IMR-90 (cell line): ENCODE measurements around the gene RASL11B. TPM values are rescaled to one million over a fixed set of nuclear protein-coding genes. Genes with fewer than 3 reads are reported as not detected.

ENCODE experiments used
- ATAC-seq: fragments of 200-7000 bp; cut with Tn5 transposase; 2 replicates; pipeline ENCODE4 v1.9.1; 2020; ENCODE audit warnings: low read depth, mild to moderate bottlenecking, moderate library complexity
- BruUV-seq: library from RNA; stranded (reverse); fragments of 400-500 nt; replicated peaks from 2 replicates; lab custom pipeline; 2021; lab: Mats Ljungman, UMichigan
- CTCF ChIA-PET: fragments of 300-600 bp; formaldehyde crosslinking; extraction: SDS; loops from one replicate; lab custom pipeline; 2021; ENCODE audit warnings: antibody characterized with exemption; lab: Yijun Ruan, JAX
- POLR2A ChIA-PET: fragments of 300-600 bp; sonication (Branson Sonifier 250); formaldehyde crosslinking; loops from one replicate; lab custom pipeline; 2022; ENCODE audit warnings: antibody characterized with exemption; ENCODE audit not compliant: unreplicated experiment; lab: Charles Lee
- DNase-seq: peaks from one replicate; pipeline ENCODE4 v3.0.0; 2013
- H2AFZ ChIP-seq: replicated peaks from 2 replicates; pipeline ENCODE3; 2013; ENCODE audit warnings: low read length, mild to moderate bottlenecking; ENCODE audit not compliant: poor library complexity
- H2AK5ac ChIP-seq: 2 replicates; pipeline ENCODE4 v1.6.1; 2013; ENCODE audit warnings: low read depth, low read length, inconsistent platforms
- H2AK9ac ChIP-seq: replicated peaks from 2 replicates; pipeline ENCODE3; 2013; ENCODE audit warnings: mild to moderate bottlenecking, low read depth, low read length, moderate library complexity; ENCODE audit not compliant: poor library complexity
- H2BK120ac ChIP-seq: 2 replicates; pipeline ENCODE4 v1.6.1; 2013; ENCODE audit warnings: low read depth, low read length, inconsistent platforms
- H2BK15ac ChIP-seq: 3 replicates; pipeline ENCODE4 v1.6.1; 2013; ENCODE audit warnings: low read depth, low read length, inconsistent platforms
- H2BK20ac ChIP-seq: 2 replicates; pipeline ENCODE4 v1.6.1; 2013; ENCODE audit warnings: low read depth, mild to moderate bottlenecking, inconsistent platforms, low read length, moderate library complexity
- H2BK5ac ChIP-seq: 2 replicates; pipeline ENCODE4 v1.6.1; 2013; ENCODE audit warnings: mild to moderate bottlenecking, low read depth, low read length, inconsistent platforms; ENCODE audit not compliant: poor library complexity, severe bottlenecking
- H3K14ac ChIP-seq: replicated peaks from 2 replicates; pipeline ENCODE4 v1.6.1; 2013; ENCODE audit warnings: low read depth, low read length, inconsistent platforms
- H3K18ac ChIP-seq: 2 replicates; pipeline ENCODE4 v1.6.1; 2013; ENCODE audit warnings: low read depth, low read length, control low read depth
- H3K23ac ChIP-seq: 2 replicates; pipeline ENCODE4 v1.6.1; 2013; ENCODE audit warnings: low read depth, low read length, inconsistent platforms
- H3K27ac ChIP-seq: 2 replicates; pipeline ENCODE4 v1.5.1; 2013; ENCODE audit warnings: mild to moderate bottlenecking, control low read depth, low read length; ENCODE audit not compliant: insufficient read depth
- H3K27me3 ChIP-seq: 2 replicates; pipeline ENCODE4 v1.6.1; 2013; ENCODE audit warnings: low read length; ENCODE audit not compliant: control insufficient read depth, insufficient read depth
- H3K36me3 ChIP-seq: 2 replicates; pipeline ENCODE4 v1.6.1; 2013; ENCODE audit warnings: low read length, mixed read lengths; ENCODE audit not compliant: control insufficient read depth, insufficient read depth
- H3K4ac ChIP-seq: 2 replicates; pipeline ENCODE4 v1.6.1; 2013; ENCODE audit warnings: low read depth, low read length, inconsistent platforms
- H3K4me1 ChIP-seq: 2 replicates; pipeline ENCODE4 v1.6.1; 2013; ENCODE audit warnings: low read length, mixed read lengths; ENCODE audit not compliant: control insufficient read depth, insufficient read depth
- H3K4me2 ChIP-seq: 2 replicates; pipeline ENCODE4 v1.6.1; 2013; ENCODE audit warnings: low read depth, mild to moderate bottlenecking, control low read depth, low read length, moderate library complexity
- H3K4me3 ChIP-seq: 2 replicates; pipeline ENCODE4 v1.5.1; 2013; ENCODE audit warnings: low read depth, mild to moderate bottlenecking, control low read depth, low read length, moderate library complexity; ENCODE audit not compliant: insufficient read depth
- H3K56ac ChIP-seq: 2 replicates; pipeline ENCODE4 v1.6.1; 2013; ENCODE audit warnings: low read length, inconsistent platforms; ENCODE audit not compliant: insufficient read depth; ENCODE audit errors: extremely low read depth
- H3K79me1 ChIP-seq, 2 experiments: 2 replicates each; pipeline ENCODE4 v1.6.1; 2013; ENCODE audit warnings: low read length in 2 of 2, inconsistent platforms in 1 of 2, low read depth in 1 of 2
- H3K9ac ChIP-seq: 2 replicates; pipeline ENCODE4 v1.6.1; 2013; ENCODE audit warnings: low read depth, low read length, control low read depth
- H3K9me1 ChIP-seq: 2 replicates; pipeline ENCODE4 v1.6.1; 2013; ENCODE audit warnings: low read length, inconsistent platforms; ENCODE audit not compliant: insufficient read depth
- H3K9me3 ChIP-seq: 2 replicates; pipeline ENCODE4 v1.6.1; 2013; ENCODE audit warnings: low read length; ENCODE audit not compliant: control insufficient read depth, insufficient read depth
- H4K20me1 ChIP-seq: 2 replicates; pipeline ENCODE4 v1.6.1; 2013; ENCODE audit warnings: low read length, inconsistent platforms; ENCODE audit not compliant: insufficient read depth
- H4K5ac ChIP-seq: 2 replicates; pipeline ENCODE4 v1.6.1; 2013; ENCODE audit warnings: mild to moderate bottlenecking, low read depth, low read length, control low read depth
- H4K8ac ChIP-seq, 2 experiments: 2 replicates each; pipeline ENCODE4 v1.6.1; 2013; ENCODE audit warnings: low read depth in 2 of 2, low read length in 2 of 2, control low read depth in 1 of 2, inconsistent platforms in 1 of 2
- H4K91ac ChIP-seq: 2 replicates; pipeline ENCODE4 v1.6.1; 2013; ENCODE audit warnings: low read depth, low read length, inconsistent platforms; ENCODE audit not compliant: insufficient read depth
- BHLHE40 ChIP-seq: fragments of 150-350 bp; IDR thresholded peaks from 2 replicates; pipeline ENCODE4 v1.6.1; 2016; ENCODE audit warnings: mild to moderate bottlenecking, low read depth, low read length
- CEBPB ChIP-seq: IDR thresholded peaks from 2 replicates; pipeline ENCODE4 v1.6.1; 2012; ENCODE audit warnings: low read depth, low read length, improper control_type of control experiment
- CHD1 ChIP-seq: IDR thresholded peaks from 2 replicates; pipeline ENCODE4 v1.6.1; 2012; ENCODE audit warnings: low read depth, low read length, improper control_type of control experiment
- FOS ChIP-seq: fragments of 150-350 bp; IDR thresholded peaks from 2 replicates; pipeline ENCODE4 v1.6.1; 2016; ENCODE audit warnings: low read depth, low read length
- MAFK ChIP-seq: IDR thresholded peaks from 2 replicates; pipeline ENCODE4 v1.6.1; 2012; ENCODE audit warnings: low read depth, low read length, improper control_type of control experiment
- MAZ ChIP-seq: IDR thresholded peaks from 2 replicates; pipeline ENCODE4 v1.6.1; 2012; ENCODE audit warnings: low read depth, mild to moderate bottlenecking, low read length, improper control_type of control experiment, moderate library complexity, borderline replicate concordance
- MXI1 ChIP-seq: IDR thresholded peaks from 2 replicates; pipeline ENCODE4 v1.6.1; 2012; ENCODE audit warnings: low read depth, mild to moderate bottlenecking, low read length, moderate library complexity, borderline replicate concordance
- NFE2L2 ChIP-seq: fragments of 150-350 bp; IDR thresholded peaks from 2 replicates; pipeline ENCODE4 v1.6.1; 2016; ENCODE audit warnings: low read depth, mild to moderate bottlenecking, low read length
- POLR2A ChIP-seq: IDR thresholded peaks from 2 replicates; pipeline ENCODE4 v1.6.1; 2012; ENCODE audit warnings: mild to moderate bottlenecking, low read depth, low read length
- RAD21 ChIP-seq: IDR thresholded peaks from 2 replicates; pipeline ENCODE4 v1.6.1; 2012; ENCODE audit warnings: low read length, improper control_type of control experiment
- RCOR1 ChIP-seq: IDR thresholded peaks from 2 replicates; pipeline ENCODE4 v1.6.1; 2012; ENCODE audit warnings: mild to moderate bottlenecking, low read length, improper control_type of control experiment; ENCODE audit not compliant: insufficient replicate concordance
- RFX5 ChIP-seq: IDR thresholded peaks from 2 replicates; pipeline ENCODE4 v1.8.0; 2012; ENCODE audit warnings: low read depth, mild to moderate bottlenecking, low read length, moderate library complexity
- SMC3 ChIP-seq: fragments of 150-350 bp; IDR thresholded peaks from 2 replicates; pipeline ENCODE4 v1.6.1; 2016; ENCODE audit warnings: low read depth, mild to moderate bottlenecking, antibody characterized with exemption, low read length, moderate library complexity
- WGBS, 2 experiments: methylation state at CpG; one replicate each; pipeline versions ENCODE4 v1.1.5 to v1.1.7; 2013; ENCODE audit warnings: missing lambda C conversion rate in 2 of 2; ENCODE audit not compliant: insufficient read length in 1 of 2; ENCODE audit errors: extremely low coverage in 2 of 2; 5-methylcytosine and 5-hydroxymethylcytosine counted together
- dilution Hi-C: fragments of 300-500 bp; cut with HindIII; formaldehyde crosslinking; loops from one replicate; pipeline ENCODE4 v1.14.3; 2018; ENCODE audit warnings: low sequenced_read_pairs; ENCODE audit not compliant: unreplicated experiment
- in situ Hi-C: fragments of 300-500 bp; cut with MboI; formaldehyde crosslinking; loops from 3 replicates; pipeline ENCODE4 v1.14.3; 2019; ENCODE audit warnings: low sequenced_read_pairs, inconsistent platforms, mixed read lengths
- intact Hi-C: fragments of 100-400 bp; cut with micrococcal nuclease; formaldehyde crosslinking; loops from 2 replicates; pipeline ENCODE4 v1.10.0; 2022
- polyA plus RNA-seq, 3 experiments: library from polyadenylated mRNA; depleted of rRNA; stranded (reverse); fragments of >200 nt; gene quantifications; 2 replicates each; pipeline ENCODE4 v1.2.3, GENCODE V29; 2012; ENCODE audit warnings: low replicate concordance in 1 of 3
- total RNA-seq: library from RNA; depleted of rRNA; stranded (reverse); fragments of >200 nt; gene quantifications from 2 replicates; pipeline ENCODE4 v1.2.3, GENCODE V29; 2012
- TF ChIP-seq, protein P1 (sequence below): fragments of 150-350 bp; IDR thresholded peaks from 2 replicates; pipeline ENCODE4 v1.6.1; 2017; ENCODE audit warnings: mild to moderate bottlenecking, antibody characterized with exemption, low read length, low read depth
- TF ChIP-seq, protein P2 (sequence below): conservative IDR thresholded peaks from 2 replicates; pipeline ENCODE4 v1.5.1; 2012; ENCODE audit warnings: mild to moderate bottlenecking, low read depth, low read length, improper control_type of control experiment
- TF ChIP-seq, protein P3 (sequence below): fragments of 150-350 bp; IDR thresholded peaks from 2 replicates; pipeline ENCODE4 v1.6.1; 2016; ENCODE audit warnings: low read depth, mild to moderate bottlenecking, low read length, moderate library complexity, borderline replicate concordance

Gene RASL11B
- total and polyA plus RNA-seq, 2 of the 4 experiments (the other 2 are of a cell fraction), result 0.18 to 0.31 TPM

DNA sequence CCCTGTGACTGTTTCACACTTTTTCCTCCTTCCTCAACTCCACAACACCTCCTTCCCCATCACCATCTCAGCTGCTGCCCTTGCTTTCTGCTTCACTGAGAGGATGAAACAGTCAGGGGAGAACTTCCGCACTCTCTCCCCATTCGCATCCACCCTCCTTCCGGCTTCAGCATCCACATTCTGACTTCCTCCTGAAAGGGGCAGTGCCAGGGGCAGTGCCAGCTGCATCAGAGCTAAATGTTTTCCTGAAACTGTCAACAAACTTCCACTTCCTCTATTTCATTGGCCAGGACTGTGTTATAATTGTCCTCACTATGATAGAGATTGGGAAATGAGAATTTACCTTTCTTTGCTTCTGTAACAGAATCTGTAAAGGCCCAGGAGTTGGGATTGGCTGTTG, 18.2 kb upstream of the RASL11B start:
- intact Hi-C loops, result no loop called here
- H3K36me3 ChIP-seq, result no peaks in the 10 kb centered on the region
- no CpG with 5 or more reads among the region's 3 CpGs for WGBS, 2 experiments
- no peak for ATAC-seq
- no peak overlapping the region; the same call in 2 of the 3 replicates for H2BK15ac ChIP-seq
- H3K79me1 ChIP-seq, result no peaks in the 10 kb centered on the region
- no peak overlapping the region for H3K4me2 ChIP-seq
- peaks cover 13% of the 10 kb centered on the region; the same call in 1 of the 2 replicates for H3K4me1 ChIP-seq
- no peaks in the 10 kb centered on the region for H4K20me1 ChIP-seq
- no peak overlapping the region for H2BK5ac ChIP-seq
- TF ChIP-seq SMC3, result no peak
- TF ChIP-seq CEBPB, result no peak
- TF ChIP-seq BHLHE40, result no peak
- TF ChIP-seq POLR2A, result no peak
- no peak for TF ChIP-seq MXI1
- no peak for TF ChIP-seq RAD21
- no peak for TF ChIP-seq CHD1
- TF ChIP-seq NFE2L2, result no peak
- TF ChIP-seq MAFK, result no peak
- TF ChIP-seq, protein P1, sequence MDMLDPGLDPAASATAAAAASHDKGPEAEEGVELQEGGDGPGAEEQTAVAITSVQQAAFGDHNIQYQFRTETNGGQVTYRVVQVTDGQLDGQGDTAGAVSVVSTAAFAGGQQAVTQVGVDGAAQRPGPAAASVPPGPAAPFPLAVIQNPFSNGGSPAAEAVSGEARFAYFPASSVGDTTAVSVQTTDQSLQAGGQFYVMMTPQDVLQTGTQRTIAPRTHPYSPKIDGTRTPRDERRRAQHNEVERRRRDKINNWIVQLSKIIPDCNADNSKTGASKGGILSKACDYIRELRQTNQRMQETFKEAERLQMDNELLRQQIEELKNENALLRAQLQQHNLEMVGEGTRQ, result no peak
- TF ChIP-seq FOS, result no peak
- no peak for TF ChIP-seq MAZ
- no peak for TF ChIP-seq RFX5
- TF ChIP-seq, protein P2, sequence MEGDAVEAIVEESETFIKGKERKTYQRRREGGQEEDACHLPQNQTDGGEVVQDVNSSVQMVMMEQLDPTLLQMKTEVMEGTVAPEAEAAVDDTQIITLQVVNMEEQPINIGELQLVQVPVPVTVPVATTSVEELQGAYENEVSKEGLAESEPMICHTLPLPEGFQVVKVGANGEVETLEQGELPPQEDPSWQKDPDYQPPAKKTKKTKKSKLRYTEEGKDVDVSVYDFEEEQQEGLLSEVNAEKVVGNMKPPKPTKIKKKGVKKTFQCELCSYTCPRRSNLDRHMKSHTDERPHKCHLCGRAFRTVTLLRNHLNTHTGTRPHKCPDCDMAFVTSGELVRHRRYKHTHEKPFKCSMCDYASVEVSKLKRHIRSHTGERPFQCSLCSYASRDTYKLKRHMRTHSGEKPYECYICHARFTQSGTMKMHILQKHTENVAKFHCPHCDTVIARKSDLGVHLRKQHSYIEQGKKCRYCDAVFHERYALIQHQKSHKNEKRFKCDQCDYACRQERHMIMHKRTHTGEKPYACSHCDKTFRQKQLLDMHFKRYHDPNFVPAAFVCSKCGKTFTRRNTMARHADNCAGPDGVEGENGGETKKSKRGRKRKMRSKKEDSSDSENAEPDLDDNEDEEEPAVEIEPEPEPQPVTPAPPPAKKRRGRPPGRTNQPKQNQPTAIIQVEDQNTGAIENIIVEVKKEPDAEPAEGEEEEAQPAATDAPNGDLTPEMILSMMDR, result no peak
- TF ChIP-seq, protein P3, sequence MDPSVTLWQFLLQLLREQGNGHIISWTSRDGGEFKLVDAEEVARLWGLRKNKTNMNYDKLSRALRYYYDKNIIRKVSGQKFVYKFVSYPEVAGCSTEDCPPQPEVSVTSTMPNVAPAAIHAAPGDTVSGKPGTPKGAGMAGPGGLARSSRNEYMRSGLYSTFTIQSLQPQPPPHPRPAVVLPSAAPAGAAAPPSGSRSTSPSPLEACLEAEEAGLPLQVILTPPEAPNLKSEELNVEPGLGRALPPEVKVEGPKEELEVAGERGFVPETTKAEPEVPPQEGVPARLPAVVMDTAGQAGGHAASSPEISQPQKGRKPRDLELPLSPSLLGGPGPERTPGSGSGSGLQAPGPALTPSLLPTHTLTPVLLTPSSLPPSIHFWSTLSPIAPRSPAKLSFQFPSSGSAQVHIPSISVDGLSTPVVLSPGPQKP, result no peak
- TF ChIP-seq RCOR1, result no peak
- no peak overlapping the region for H3K56ac ChIP-seq
- no peaks in the 10 kb centered on the region for H3K27me3 ChIP-seq
- H2AFZ ChIP-seq, result no peak overlapping the region
- ChIA-PET POLR2A (no interaction called here), CTCF (no interaction called here)
- no peaks in the 10 kb centered on the region for H3K9me3 ChIP-seq
- H3K4ac ChIP-seq, result no peak overlapping the region
- no peak overlapping the region for H3K23ac ChIP-seq
- H2AK9ac ChIP-seq, result no peak overlapping the region
- H2BK120ac ChIP-seq, result no peak overlapping the region
- no peak overlapping the region for H3K4me3 ChIP-seq
- H3K9ac ChIP-seq, result no peak overlapping the region
- DNase-seq, result no peak
- H2AK5ac ChIP-seq, result peak overlapping the region; percentile 64; the same call in 1 of the 2 replicates
- H3K14ac ChIP-seq, result no peak overlapping the region
- dilution Hi-C loops, result no loop called here
- H4K91ac ChIP-seq, result no peak overlapping the region
- H3K27ac ChIP-seq, result no peak overlapping the region
- no peak overlapping the region for H2BK20ac ChIP-seq
- no peak overlapping the region for H3K18ac ChIP-seq
- no peak overlapping the region for H4K5ac ChIP-seq
- in situ Hi-C loops, result no loop called here
- peaks cover 4% of the 10 kb centered on the region; the same call in 1 of the 2 replicates for H3K9me1 ChIP-seq
- BruUV-seq, result no TSS peak
- H4K8ac ChIP-seq, result no peak overlapping the region
